Mesothelial cell of epicardium (in vitro differentiated cells): Measurements from ENCODE around the gene METRN. TPM values are rescaled to one million over a fixed set of nuclear protein-coding genes. Genes with fewer than 3 reads are reported as not detected.

Source experiments
- DNase-seq, 2 experiments: peaks; one replicate each; pipeline ENCODE4 v3.0.0; 2021; ENCODE audit warnings: low spot score in 2 of 2; ENCODE audit not compliant: unreplicated experiment in 2 of 2
- H3K27ac Mint-ChIP-seq: 2 replicates; pipeline ENCODE4 v1.8.0; 2021; ENCODE audit warnings: mixed read lengths
- H3K27me3 Mint-ChIP-seq: 2 replicates; pipeline ENCODE4 v1.8.0; 2021; ENCODE audit warnings: low read depth, mixed read lengths
- H3K36me3 Mint-ChIP-seq: 2 replicates; pipeline ENCODE4 v1.8.0; 2021; ENCODE audit warnings: mixed read lengths
- H3K4me1 Mint-ChIP-seq: 2 replicates; pipeline ENCODE4 v1.8.0; 2021; ENCODE audit warnings: mixed read lengths
- H3K4me3 Mint-ChIP-seq: 2 replicates; pipeline ENCODE4 v1.8.0; 2021; ENCODE audit warnings: mild to moderate bottlenecking, moderate library complexity, mixed read lengths
- H3K9me3 Mint-ChIP-seq: 2 replicates; pipeline ENCODE4 v1.8.0; 2021; ENCODE audit warnings: mixed read lengths
- total RNA-seq: library from RNA; stranded (reverse); gene quantifications from 3 replicates; pipeline ENCODE4 v1.2.1, GENCODE V29; 2021
- TF ChIP-seq, protein P1 (sequence below): fragments of 200-600 bp; sonication (generic); IDR thresholded peaks from one replicate; pipeline ENCODE4 v1.5.0; 2021; ENCODE audit warnings: antibody characterized with exemption; ENCODE audit not compliant: unreplicated experiment

METRN gene
- total RNA-seq, 1 donor from 2014 or later: 15.1 TPM

DNA sequence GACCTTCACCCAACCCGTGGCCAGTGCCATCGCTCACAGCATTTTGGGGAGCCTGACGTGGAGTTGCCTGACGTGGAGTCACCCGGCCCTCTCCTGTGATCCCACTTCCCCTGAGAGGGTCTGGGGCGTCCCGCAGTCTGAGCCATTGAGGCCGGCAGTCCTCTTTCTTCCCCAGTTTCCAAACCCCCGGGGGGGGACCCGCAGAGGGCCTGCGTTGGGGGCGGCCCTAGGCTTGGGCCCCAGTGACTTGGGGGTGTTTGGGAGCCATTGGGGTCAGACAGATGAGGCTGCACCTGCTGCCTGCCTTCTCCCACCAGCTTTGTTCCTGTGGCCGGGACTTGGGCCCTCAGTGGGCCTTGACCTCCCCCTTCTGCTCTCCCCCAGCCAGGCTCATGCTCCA is 45.3 kb upstream of the METRN start:
- Mint-ChIP-seq H3K27me3 (no peaks in the 10 kb centered on the region), H3K4me3 (peak overlapping the region; percentile 57), H3K27ac (no peak overlapping the region), H3K9me3 (no peaks in the 10 kb centered on the region), H3K4me1 (peaks cover 5% of the 10 kb centered on the region), H3K36me3 (peaks cover 2% of the 10 kb centered on the region)
- TF ChIP-seq, protein P1, sequence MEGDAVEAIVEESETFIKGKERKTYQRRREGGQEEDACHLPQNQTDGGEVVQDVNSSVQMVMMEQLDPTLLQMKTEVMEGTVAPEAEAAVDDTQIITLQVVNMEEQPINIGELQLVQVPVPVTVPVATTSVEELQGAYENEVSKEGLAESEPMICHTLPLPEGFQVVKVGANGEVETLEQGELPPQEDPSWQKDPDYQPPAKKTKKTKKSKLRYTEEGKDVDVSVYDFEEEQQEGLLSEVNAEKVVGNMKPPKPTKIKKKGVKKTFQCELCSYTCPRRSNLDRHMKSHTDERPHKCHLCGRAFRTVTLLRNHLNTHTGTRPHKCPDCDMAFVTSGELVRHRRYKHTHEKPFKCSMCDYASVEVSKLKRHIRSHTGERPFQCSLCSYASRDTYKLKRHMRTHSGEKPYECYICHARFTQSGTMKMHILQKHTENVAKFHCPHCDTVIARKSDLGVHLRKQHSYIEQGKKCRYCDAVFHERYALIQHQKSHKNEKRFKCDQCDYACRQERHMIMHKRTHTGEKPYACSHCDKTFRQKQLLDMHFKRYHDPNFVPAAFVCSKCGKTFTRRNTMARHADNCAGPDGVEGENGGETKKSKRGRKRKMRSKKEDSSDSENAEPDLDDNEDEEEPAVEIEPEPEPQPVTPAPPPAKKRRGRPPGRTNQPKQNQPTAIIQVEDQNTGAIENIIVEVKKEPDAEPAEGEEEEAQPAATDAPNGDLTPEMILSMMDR: no peak
- DNase-seq: no peak

DNA sequence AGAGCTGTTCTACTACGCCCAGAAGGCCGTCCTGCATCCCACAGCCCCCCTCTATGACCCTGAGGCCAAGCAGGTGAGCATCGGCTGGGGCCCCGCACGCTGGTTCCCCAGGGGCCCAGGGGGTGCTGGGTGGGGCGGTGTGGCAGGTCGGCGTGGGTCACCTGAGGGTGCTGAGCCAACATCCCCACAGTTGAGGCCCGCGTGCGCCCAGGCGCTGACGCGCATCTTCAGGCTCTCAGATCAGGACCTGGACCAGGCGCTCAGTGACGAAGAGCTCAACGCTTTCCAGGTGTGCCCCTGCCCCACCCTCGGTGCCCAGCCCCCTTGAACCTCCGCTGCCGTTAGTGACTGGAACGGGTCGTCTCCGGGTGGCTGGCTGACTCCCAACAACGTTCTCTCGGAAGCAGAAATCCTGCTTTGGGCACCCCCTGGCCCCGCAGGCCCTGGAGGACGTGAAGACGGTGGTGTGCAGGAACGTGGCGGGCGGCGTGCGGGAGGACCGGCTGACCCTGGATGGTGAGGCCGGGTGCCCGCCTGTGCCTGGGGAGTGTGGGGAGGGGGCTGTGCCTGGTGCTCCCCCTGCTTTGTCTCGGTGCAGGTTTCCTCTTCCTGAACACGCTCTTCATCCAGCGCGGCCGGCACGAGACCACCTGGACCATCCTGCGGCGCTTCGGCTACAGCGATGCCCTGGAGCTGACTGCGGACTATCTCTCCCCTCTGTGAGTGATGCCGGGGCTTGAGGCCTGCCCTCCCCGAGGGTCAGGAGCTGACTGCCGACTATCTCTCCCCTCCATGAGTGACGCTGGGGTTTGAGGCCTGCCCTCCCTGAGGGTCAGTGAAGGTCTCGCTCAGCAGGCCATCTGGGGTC is 44.2 kb upstream of the METRN start:
- DNase-seq: no peak
- Mint-ChIP-seq H3K4me3 (peak overlapping the region; percentile 57), H3K36me3 (peaks cover 2% of the 10 kb centered on the region), H3K9me3 (no peaks in the 10 kb centered on the region), H3K27me3 (peaks cover 5% of the 10 kb centered on the region), H3K27ac (no peak overlapping the region), H3K4me1 (peaks cover 5% of the 10 kb centered on the region)
- TF ChIP-seq, protein P1: no peak

DNA sequence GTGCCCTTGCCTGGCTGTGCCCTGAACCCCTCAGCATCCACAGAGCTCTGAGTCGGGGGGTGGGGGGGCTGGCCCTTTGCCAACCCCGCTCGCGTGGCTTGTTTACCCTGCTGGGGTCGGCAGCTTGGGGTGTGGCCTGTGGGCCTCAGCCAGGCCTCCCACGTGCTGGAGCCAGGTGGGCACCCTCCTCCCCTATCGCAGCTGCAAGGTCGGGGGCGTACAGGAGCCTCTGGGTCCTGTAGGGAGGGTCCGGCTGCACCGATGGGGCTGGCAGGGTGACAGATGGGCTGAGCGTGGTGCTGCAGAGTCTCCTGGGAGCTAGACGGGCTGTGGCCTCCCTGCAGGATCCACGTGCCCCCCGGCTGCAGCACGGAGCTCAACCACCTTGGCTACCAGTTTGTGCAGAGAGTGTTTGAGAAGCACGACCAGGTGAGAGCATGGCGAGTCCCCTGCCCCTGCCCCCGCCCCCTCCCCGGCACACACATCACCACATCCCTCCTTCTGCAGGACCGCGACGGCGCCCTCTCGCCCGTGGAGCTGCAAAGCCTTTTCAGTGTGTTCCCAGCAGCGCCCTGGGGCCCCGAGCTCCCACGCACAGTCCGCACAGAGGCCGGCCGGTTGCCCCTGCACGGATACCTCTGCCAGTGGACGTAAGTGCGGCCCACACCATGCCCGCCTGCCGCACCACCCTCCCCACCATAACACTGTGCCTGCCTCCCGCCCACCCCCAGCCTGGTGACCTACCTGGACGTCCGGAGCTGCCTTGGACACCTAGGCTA is 43.4 kb upstream of the METRN start:
- Mint-ChIP-seq H3K4me3 (no peak overlapping the region), H3K27me3 (peaks cover 6% of the 10 kb centered on the region), H3K4me1 (peaks cover 5% of the 10 kb centered on the region), H3K27ac (no peak overlapping the region), H3K36me3 (peaks cover 2% of the 10 kb centered on the region), H3K9me3 (no peaks in the 10 kb centered on the region)
- TF ChIP-seq, protein P1: no peak
- DNase-seq: no peak

DNA sequence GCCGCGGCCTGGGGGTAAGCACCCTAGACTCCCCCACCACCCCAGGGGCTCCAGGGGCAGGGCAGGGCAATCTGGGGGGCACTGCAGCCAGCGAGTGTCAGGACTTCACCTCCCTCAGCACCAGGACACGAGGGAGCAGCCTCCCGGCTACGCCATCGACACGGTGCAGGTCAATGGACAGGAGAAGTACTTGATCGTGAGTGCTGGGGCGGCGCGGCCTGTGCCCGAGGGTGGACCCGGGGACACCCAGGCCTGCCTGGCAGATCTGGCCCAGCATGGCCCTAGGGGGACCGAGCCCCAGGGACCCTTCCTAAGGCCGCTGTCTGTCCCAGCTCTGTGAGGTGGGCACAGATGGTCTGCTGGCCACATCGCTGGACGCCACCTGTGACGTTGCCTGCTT is 42.5 kb upstream of the METRN start:
- Mint-ChIP-seq H3K27me3 (peaks cover 10% of the 10 kb centered on the region), H3K4me3 (no peak overlapping the region), H3K4me1 (peaks cover 5% of the 10 kb centered on the region), H3K9me3 (no peaks in the 10 kb centered on the region), H3K36me3 (peaks cover 2% of the 10 kb centered on the region), H3K27ac (no peak overlapping the region)
- TF ChIP-seq, protein P1: no peak
- no peak for DNase-seq

DNA sequence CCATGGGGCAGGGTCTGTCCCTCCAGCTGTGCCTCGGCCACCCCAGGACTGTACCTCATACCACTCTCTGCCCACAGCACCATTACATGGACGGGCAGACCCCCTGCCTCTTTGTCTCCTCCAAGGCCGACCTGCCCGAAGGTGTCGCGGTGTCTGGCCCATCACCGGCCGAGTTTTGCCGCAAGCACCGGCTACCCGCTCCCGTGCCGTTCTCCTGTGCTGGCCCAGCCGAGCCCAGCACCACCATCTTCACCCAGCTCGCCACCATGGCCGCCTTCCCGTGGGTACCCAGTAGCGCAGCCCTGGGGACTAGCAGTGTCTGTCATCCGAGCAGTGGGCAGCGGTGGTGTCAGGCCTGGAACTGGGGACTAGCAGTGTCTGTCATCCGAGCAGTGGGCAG is 42.1 kb upstream of the METRN start:
- Mint-ChIP-seq H3K27ac (no peak overlapping the region), H3K36me3 (peaks cover 2% of the 10 kb centered on the region), H3K4me3 (no peak overlapping the region), H3K27me3 (peaks cover 10% of the 10 kb centered on the region), H3K9me3 (no peaks in the 10 kb centered on the region), H3K4me1 (peaks cover 2% of the 10 kb centered on the region)
- no peak for DNase-seq
- TF ChIP-seq, protein P1: no peak
